OCI-LY1 (cell line): ENCODE measurements around the gene GIPR.

Experiments
- EZH2 ChIP-seq: fragments of 200-600 bp; sonication (generic), shearing (Covaris generic); IDR thresholded peaks from 2 replicates; pipeline ENCODE4 v1.8.0; 2017; ENCODE audit warnings: borderline replicate concordance, mixed run types, mild to moderate bottlenecking, antibody characterized with exemption, low read length, moderate library complexity, mixed read lengths
- TF ChIP-seq, protein P1 (sequence below): fragments of 200-600 bp; sonication (generic), shearing (Covaris generic); IDR thresholded peaks from 2 replicates; pipeline ENCODE4 v1.5.1; 2017; ENCODE audit warnings: mild to moderate bottlenecking, antibody characterized with exemption, low read length, moderate library complexity, mixed read lengths

DNA sequence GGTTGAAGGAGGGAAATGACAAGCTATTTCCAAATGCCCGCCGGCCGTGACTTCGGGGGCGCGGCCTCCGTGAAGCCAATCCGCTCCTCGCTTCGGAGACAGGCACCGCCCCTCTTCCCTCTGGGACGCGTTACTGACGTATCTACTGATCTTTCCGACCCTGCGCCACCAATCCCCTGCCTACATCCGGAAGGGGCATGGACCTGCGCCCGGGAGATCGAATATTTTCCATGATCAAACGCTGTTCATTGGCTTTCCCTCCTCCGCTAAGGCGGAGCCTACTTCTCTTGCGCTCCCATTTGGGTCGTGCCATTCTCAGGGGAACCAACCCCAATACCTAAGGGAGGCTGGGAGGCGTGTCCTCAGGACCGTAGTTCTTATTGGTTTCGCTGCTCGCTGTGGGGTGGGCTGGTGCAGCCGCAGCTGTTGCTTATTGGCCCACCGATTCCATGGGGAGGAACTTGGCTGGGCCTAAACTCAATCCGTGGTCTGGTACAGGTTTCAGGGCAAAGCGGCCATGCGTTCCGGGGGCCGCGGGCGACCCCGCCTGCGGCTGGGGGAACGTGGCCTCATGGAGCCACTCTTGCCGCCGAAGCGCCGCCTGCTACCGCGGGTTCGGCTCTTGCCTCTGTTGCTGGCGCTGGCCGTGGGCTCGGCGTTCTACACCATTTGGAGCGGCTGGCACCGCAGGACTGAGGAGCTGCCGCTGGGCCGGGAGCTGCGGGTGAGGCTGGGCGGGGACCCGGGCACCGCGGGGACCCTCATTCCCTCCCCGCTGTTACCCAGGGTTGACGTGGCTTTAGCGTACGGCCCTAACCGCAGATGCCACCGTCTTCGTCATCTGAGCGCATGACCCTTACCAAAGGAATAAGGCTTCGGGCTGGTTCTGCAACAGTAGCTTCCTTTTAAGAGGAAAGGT, 24.4 kb downstream of the GIPR start, which contains the start of gene QPCTL:
- TF ChIP-seq EZH2: no peak
- TF ChIP-seq, protein P1, sequence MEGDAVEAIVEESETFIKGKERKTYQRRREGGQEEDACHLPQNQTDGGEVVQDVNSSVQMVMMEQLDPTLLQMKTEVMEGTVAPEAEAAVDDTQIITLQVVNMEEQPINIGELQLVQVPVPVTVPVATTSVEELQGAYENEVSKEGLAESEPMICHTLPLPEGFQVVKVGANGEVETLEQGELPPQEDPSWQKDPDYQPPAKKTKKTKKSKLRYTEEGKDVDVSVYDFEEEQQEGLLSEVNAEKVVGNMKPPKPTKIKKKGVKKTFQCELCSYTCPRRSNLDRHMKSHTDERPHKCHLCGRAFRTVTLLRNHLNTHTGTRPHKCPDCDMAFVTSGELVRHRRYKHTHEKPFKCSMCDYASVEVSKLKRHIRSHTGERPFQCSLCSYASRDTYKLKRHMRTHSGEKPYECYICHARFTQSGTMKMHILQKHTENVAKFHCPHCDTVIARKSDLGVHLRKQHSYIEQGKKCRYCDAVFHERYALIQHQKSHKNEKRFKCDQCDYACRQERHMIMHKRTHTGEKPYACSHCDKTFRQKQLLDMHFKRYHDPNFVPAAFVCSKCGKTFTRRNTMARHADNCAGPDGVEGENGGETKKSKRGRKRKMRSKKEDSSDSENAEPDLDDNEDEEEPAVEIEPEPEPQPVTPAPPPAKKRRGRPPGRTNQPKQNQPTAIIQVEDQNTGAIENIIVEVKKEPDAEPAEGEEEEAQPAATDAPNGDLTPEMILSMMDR: no peak
